CD14-positive monocyte (primary cell): ENCODE measurements around the gene ITGA5. TPM values are rescaled to one million over a fixed set of nuclear protein-coding genes. Genes with fewer than 3 reads are reported as not detected.

Source experiments
- DNase-seq, 3 donors: peaks; one replicate each; pipeline ENCODE4 v3.0.0-alpha.2; 2011 to 2022
- H2AFZ ChIP-seq: 2 replicates; pipeline ENCODE4 v1.6.0; 2012; ENCODE audit warnings: mild to moderate bottlenecking, low read depth, low read length, inconsistent platforms; ENCODE audit not compliant: insufficient read depth, poor library complexity, severe bottlenecking
- H3K27ac ChIP-seq, 2 donors: 1 replicate in 1 of 2; 2 replicates in 1 of 2; pipeline ENCODE4 v1.5.1; 2012 to 2013; ENCODE audit warnings: low read length in 2 of 2, control low read depth in 1 of 2, inconsistent platforms in 1 of 2, low read depth in 1 of 2, mild to moderate bottlenecking in 1 of 2
- H3K27me3 ChIP-seq, 2 donors: one replicate each; pipeline versions ENCODE4 v1.6.0 to v1.6.1; 2011 to 2013; ENCODE audit warnings: low read length in 2 of 2; ENCODE audit not compliant: control insufficient read depth in 2 of 2, insufficient read depth in 2 of 2
- H3K36me3 ChIP-seq, 2 donors: replicated peaks in 1 of 2; 1 replicate in 1 of 2; 2 replicates in 1 of 2; pipeline versions ENCODE4 v1.5.1 to v1.6.1; 2012 to 2013; ENCODE audit warnings: low read length in 2 of 2, control low read depth in 1 of 2, inconsistent platforms in 1 of 2, mild to moderate bottlenecking in 1 of 2; ENCODE audit not compliant: insufficient read depth in 2 of 2, control insufficient read depth in 1 of 2
- H3K4me1 ChIP-seq, 2 donors: 1 replicate in 1 of 2; 2 replicates in 1 of 2; pipeline versions ENCODE4 v1.5.1 to v1.6.1; 2012 to 2013; ENCODE audit warnings: low read length in 2 of 2, control low read depth in 1 of 2, inconsistent platforms in 1 of 2, mild to moderate bottlenecking in 1 of 2, moderate library complexity in 1 of 2; ENCODE audit not compliant: insufficient read depth in 2 of 2, control insufficient read depth in 1 of 2
- H3K4me2 ChIP-seq: replicated peaks from 2 replicates; pipeline ENCODE3; 2012; ENCODE audit warnings: low read length, moderate library complexity, mild to moderate bottlenecking; ENCODE audit not compliant: poor library complexity, severe bottlenecking; ENCODE audit errors: extremely low read depth
- H3K4me3 ChIP-seq, 3 experiments: fragments of 200-600 bp in 1 of 3; sonication (generic) in 1 of 3; replicated peaks in 1 of 3; 1 replicate in 2 of 3; 2 replicates in 1 of 3; pipeline ENCODE4 v1.5.1; 2011 to 2013; ENCODE audit warnings: low read length in 3 of 3, mild to moderate bottlenecking in 3 of 3, control low read depth in 2 of 3, low read depth in 2 of 3, inconsistent platforms in 1 of 3, moderate library complexity in 1 of 3
- H3K79me2 ChIP-seq: 2 replicates; pipeline ENCODE4 v1.6.0; 2012; ENCODE audit warnings: mild to moderate bottlenecking, control low read depth, inconsistent platforms, low read length, moderate library complexity; ENCODE audit not compliant: insufficient read depth
- H3K9ac ChIP-seq: 2 replicates; pipeline ENCODE4 v1.6.0; 2017; ENCODE audit warnings: low read length, mild to moderate bottlenecking; ENCODE audit not compliant: insufficient read depth, poor library complexity, severe bottlenecking
- H3K9me3 ChIP-seq, 2 donors: replicated peaks in 1 of 2; 1 replicate in 1 of 2; 2 replicates in 1 of 2; pipeline versions ENCODE4 v1.5.1 to v1.6.1; 2012 to 2013; ENCODE audit warnings: low read length in 2 of 2, control low read depth in 1 of 2; ENCODE audit not compliant: control insufficient read depth in 1 of 2, insufficient read depth in 1 of 2
- H4K20me1 ChIP-seq: 2 replicates; pipeline ENCODE4 v1.6.0; 2012; ENCODE audit warnings: mild to moderate bottlenecking, low read length, control low read depth, moderate library complexity; ENCODE audit not compliant: insufficient read depth
- H3K27ac Mint-ChIP-seq, 7 donors: one replicate each; pipeline ENCODE4 v1.8.0; 2020; ENCODE audit warnings: mild to moderate bottlenecking in 7 of 7, mixed read lengths in 7 of 7, moderate library complexity in 6 of 7, inconsistent platforms in 2 of 7
- H3K27me3 Mint-ChIP-seq, 3 donors: one replicate each; pipeline ENCODE4 v1.8.0; 2021 to 2022; ENCODE audit warnings: low read depth in 3 of 3, mild to moderate bottlenecking in 3 of 3, mixed read lengths in 3 of 3, moderate library complexity in 3 of 3, inconsistent platforms in 1 of 3
- H3K36me3 Mint-ChIP-seq, 2 donors: one replicate each; pipeline ENCODE4 v1.8.0; 2020; ENCODE audit warnings: mixed read lengths in 2 of 2, inconsistent platforms in 1 of 2, mild to moderate bottlenecking in 1 of 2
- H3K4me1 Mint-ChIP-seq: one replicate; pipeline ENCODE4 v1.8.0; 2020; ENCODE audit warnings: mild to moderate bottlenecking, mixed read lengths
- H3K4me3 Mint-ChIP-seq, 2 donors: one replicate each; pipeline ENCODE4 v1.8.0; 2020; ENCODE audit warnings: mild to moderate bottlenecking in 2 of 2, mixed read lengths in 2 of 2, moderate library complexity in 1 of 2
- H3K9me3 Mint-ChIP-seq, 7 donors: one replicate each; pipeline ENCODE4 v1.8.0; 2020 to 2022; ENCODE audit warnings: mixed read lengths in 7 of 7, mild to moderate bottlenecking in 6 of 7, moderate library complexity in 6 of 7, inconsistent platforms in 2 of 7
- CTCF ChIP-seq: fragments of 200-600 bp; IDR thresholded peaks from one replicate; pipeline ENCODE4 v1.8.0; 2022; ENCODE audit warnings: antibody characterized with exemption, mild to moderate bottlenecking
- WGBS: methylation state at CpG from one replicate; pipeline ENCODE4 v1.1.5; 2013; ENCODE audit warnings: missing lambda C conversion rate; ENCODE audit not compliant: insufficient coverage; 5-methylcytosine and 5-hydroxymethylcytosine counted together
- intact Hi-C, 2 donors: fragments of 100-400 bp; cut with micrococcal nuclease; formaldehyde crosslinking; loops; one replicate each; pipeline versions ENCODE4 v1.15.0 to v1.15.1; 2023
- polyA plus RNA-seq, 3 donors: library from polyadenylated mRNA; depleted of rRNA in 1 of 3; unstranded in 2 of 3; stranded (reverse) in 1 of 3; fragments of 300-500 nt in 2 of 3; fragments of >200 nt in 1 of 3; fragmentation: Illumina TruSeq in 2 of 3; gene quantifications; 1 replicate in 2 of 3; 2 replicates in 1 of 3; pipeline ENCODE4 v1.2.3, GENCODE V29; 2012 to 2021

The ITGA5 gene
- polyA plus RNA-seq, 3 donors = 85.5 to 142 (median 99.4) TPM

DNA sequence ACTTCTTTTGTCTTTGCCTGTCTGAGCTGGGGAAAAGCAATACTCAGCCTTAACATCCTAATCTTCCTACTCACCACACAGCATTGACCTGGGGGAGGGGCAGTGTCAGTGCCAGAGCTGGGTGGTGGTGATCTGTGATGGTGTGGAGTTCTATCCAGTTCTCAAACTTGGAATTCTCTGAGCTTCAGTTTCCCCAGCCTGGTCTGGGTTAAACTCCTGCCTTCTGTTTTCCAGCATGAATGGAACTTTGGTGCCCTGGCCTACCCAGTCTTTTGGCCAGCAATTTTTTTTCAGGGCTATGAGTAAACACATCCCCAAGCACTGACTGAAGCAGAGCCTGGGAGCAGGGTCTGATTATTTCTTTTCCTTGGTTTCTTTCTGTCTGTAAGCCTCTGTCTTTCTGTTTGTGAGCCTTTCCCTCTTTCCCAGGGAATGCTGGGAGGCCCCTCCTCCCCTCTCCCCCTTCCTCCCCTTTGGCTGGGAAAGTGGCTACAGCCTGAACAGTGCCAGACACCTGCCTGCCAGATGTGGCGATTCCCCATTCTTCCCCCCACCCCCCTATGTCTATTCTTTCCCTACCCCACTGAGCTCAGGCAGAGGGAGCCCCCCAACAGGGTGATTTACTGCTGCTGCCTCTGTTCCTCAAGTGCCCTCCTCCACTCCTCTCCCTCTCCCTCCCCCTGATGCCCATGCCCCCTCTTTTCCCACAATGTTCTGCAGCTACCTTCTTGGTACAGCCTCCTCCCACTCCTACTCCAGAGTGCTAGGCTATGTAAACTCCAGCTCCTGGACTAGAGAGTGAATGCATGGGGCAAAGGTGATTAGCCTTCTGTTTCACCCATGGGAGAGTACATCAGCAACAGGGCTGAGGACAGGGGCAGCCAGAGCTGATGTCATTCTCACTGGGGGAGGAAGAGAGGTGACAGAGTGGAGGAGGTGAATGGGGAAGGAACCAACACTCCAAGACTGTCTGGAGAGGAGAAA, 65.9 kb downstream of the ITGA5 start:
- H4K20me1 ChIP-seq = no peaks in the 10 kb centered on the region
- H3K27ac ChIP-seq = no peak overlapping the region
- H3K27me3 ChIP-seq = no peaks in the 10 kb centered on the region
- H2AFZ ChIP-seq = no peak overlapping the region
- no peak overlapping the region for H3K4me2 ChIP-seq
- Mint-ChIP-seq H3K27me3 (peaks cover 7 to 11% (median 8%) of the 10 kb centered on the region in 3 donors), H3K4me3 (no peak overlapping the region), H3K9me3 (peaks cover 0 to 1% (median 0%) of the 10 kb centered on the region in 7 donors), H3K27ac (peak overlapping the region in 2 of 7 donors; percentile 32 to 46), H3K36me3 (peaks cover 59 to 61% of the 10 kb centered on the region in 2 donors), H3K4me1 (peaks cover 21% of the 10 kb centered on the region)
- intact Hi-C loops = no loop called here
- H3K9ac ChIP-seq = no peak overlapping the region
- H3K4me1 ChIP-seq = peaks cover 7 to 16% of the 10 kb centered on the region in 2 donors
- H3K79me2 ChIP-seq = no peaks in the 10 kb centered on the region
- no peaks in the 10 kb centered on the region for H3K9me3 ChIP-seq
- 50% methylated on average over 1 of the region's 1 CpG for WGBS
- no peak for DNase-seq
- no peak for TF ChIP-seq CTCF
- no peak overlapping the region for H3K4me3 ChIP-seq
- peaks cover 32 to 56% of the 10 kb centered on the region in 2 donors for H3K36me3 ChIP-seq

- Histone ChIP-seq H3K36me3 (peaks cover 43 to 67% of the 10 kb centered on the region in 2 donors), H4K20me1 (no peaks in the 10 kb centered on the region), H3K4me3 (no peak overlapping the region), H3K4me1 (peaks cover 5 to 10% of the 10 kb centered on the region in 2 donors), H3K79me2 (no peaks in the 10 kb centered on the region), H3K27me3 (no peaks in the 10 kb centered on the region), H3K9ac (no peak overlapping the region), H3K4me2 (no peak overlapping the region), H3K27ac (no peak overlapping the region), H2AFZ (no peak overlapping the region), H3K9me3 (no peaks in the 10 kb centered on the region)
- DNase-seq = no peak
- TF ChIP-seq CTCF = no peak
- Mint-ChIP-seq H3K4me3 (no peak overlapping the region), H3K36me3 (peaks cover 70 to 72% of the 10 kb centered on the region in 2 donors), H3K4me1 (peaks cover 21% of the 10 kb centered on the region), H3K9me3 (peaks cover 0 to 1% (median 0%) of the 10 kb centered on the region in 7 donors), H3K27me3 (peaks cover 7 to 11% (median 8%) of the 10 kb centered on the region in 3 donors), H3K27ac (peak overlapping the region in 5 of 7 donors; percentile 20 to 64 (median 60))
- 11% methylated on average over 8 of the region's 21 CpGs for WGBS
- intact Hi-C loops = no loop called here
Observed at GRCh38 chr12:54352022-54352531, 67.0 kb downstream of the ITGA5 start.
